DOHH2 (cell line): ENCODE data around the gene DGAT2.

ENCODE experiments used
- EZH2phosphoT487 ChIP-seq: fragments of 200-600 bp; sonication (generic); IDR thresholded peaks from 2 replicates; pipeline ENCODE4 v1.6.1; 2017; ENCODE audit warnings: borderline replicate concordance, mild to moderate bottlenecking, antibody characterized with exemption, low read length, moderate library complexity, mixed read lengths
- TF ChIP-seq, protein P1 (sequence below): fragments of 200-600 bp; sonication (generic); IDR thresholded peaks from one replicate; pipeline ENCODE4 v1.5.1; 2014; ENCODE audit warnings: antibody characterized with exemption, mild to moderate bottlenecking, low read depth, low read length; ENCODE audit not compliant: poor library complexity, severe bottlenecking

DNA sequence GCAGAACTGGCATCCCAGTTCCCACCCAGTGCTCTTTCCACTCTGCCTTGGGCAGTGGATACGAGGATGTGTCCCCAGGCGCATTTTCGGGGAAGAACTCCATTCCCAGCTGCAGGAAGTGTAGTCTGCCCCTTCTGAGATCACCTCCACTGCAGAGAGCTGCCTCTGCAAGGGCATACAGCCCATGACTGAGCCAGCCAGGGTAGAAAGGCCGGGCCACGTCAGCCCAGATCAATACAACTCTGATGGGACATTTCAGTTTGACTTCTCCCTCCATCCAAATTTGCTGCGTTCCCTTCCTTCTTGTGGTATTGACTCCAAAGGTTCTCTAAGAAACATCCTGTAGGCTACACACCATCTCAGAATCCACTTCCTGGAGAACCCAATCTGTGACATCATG, 31.3 kb upstream of the DGAT2 start:
- TF ChIP-seq, protein P1, sequence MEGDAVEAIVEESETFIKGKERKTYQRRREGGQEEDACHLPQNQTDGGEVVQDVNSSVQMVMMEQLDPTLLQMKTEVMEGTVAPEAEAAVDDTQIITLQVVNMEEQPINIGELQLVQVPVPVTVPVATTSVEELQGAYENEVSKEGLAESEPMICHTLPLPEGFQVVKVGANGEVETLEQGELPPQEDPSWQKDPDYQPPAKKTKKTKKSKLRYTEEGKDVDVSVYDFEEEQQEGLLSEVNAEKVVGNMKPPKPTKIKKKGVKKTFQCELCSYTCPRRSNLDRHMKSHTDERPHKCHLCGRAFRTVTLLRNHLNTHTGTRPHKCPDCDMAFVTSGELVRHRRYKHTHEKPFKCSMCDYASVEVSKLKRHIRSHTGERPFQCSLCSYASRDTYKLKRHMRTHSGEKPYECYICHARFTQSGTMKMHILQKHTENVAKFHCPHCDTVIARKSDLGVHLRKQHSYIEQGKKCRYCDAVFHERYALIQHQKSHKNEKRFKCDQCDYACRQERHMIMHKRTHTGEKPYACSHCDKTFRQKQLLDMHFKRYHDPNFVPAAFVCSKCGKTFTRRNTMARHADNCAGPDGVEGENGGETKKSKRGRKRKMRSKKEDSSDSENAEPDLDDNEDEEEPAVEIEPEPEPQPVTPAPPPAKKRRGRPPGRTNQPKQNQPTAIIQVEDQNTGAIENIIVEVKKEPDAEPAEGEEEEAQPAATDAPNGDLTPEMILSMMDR: no peak
- no peak for TF ChIP-seq EZH2phosphoT487
